Left ventricle myocardium inferior (tissue), 1 donor: ENCODE measurements around the gene PRCP. TPM values are rescaled to one million over a fixed set of nuclear protein-coding genes. Genes with fewer than 3 reads are reported as not detected.
"Not testable (repeated sequence)": the region's sequence is repeated elsewhere in the genome, so short reads cannot be mapped to it uniquely, and the experiment has no call there.

Experiments used
- DNase-seq: peaks from one replicate; pipeline ENCODE4 v3.0.0-alpha.2; 2020
- H3K27ac ChIP-seq: fragments of 200-600 bp; replicated peaks from 2 replicates; pipeline ENCODE4 v1.8.0; 2021
- H3K27me3 ChIP-seq: fragments of 200-600 bp; 2 replicates; pipeline ENCODE4 v1.8.0; 2021; ENCODE audit warnings: low read depth
- H3K36me3 ChIP-seq: fragments of 200-600 bp; 2 replicates; pipeline ENCODE4 v1.8.0; 2021
- H3K4me1 ChIP-seq: fragments of 200-600 bp; 2 replicates; pipeline ENCODE4 v1.8.0; 2021
- H3K4me3 ChIP-seq: fragments of 200-600 bp; 2 replicates; pipeline ENCODE4 v1.8.0; 2021; ENCODE audit warnings: mild to moderate bottlenecking, moderate library complexity
- H3K9me3 ChIP-seq: fragments of 200-600 bp; replicated peaks from 2 replicates; pipeline ENCODE4 v1.8.0; 2021
- intact Hi-C: fragments of 100-400 bp; cut with micrococcal nuclease; formaldehyde crosslinking; loops from one replicate; pipeline ENCODE4 v1.11.0; 2022
- long read RNA-seq: library from polyadenylated mRNA; unstranded; transcript quantifications from one replicate; pipeline ENCODE4 v2.0.0, GENCODE V29; 2021
- total RNA-seq: library from RNA; stranded (reverse); fragmentation: NEBNext Ultra II Directional; extraction: Animal tissue kit (Norgen Biotek cat#: 25700); gene quantifications from one replicate; pipeline ENCODE4 v1.2.1, GENCODE V29; 2021
- TF ChIP-seq, protein P1 (sequence below): fragments of 200-600 bp; IDR thresholded peaks from 2 replicates; pipeline ENCODE4 v1.8.0; 2021; ENCODE audit warnings: antibody characterized with exemption, mild to moderate bottlenecking, borderline replicate concordance
- donor health status: DM: no; HTN: yes; CAD: no; lungs with severe emphysema.

PRCP gene
- total RNA-seq, result 40.2 TPM
- long read RNA-seq, full-length matches to known transcripts, result 48 of 51 reads
- long read RNA-seq, partial matches to known transcripts, result 1 of 51 reads
- long read RNA-seq, other reads (novel, unspliced or antisense), result 2 of 51 reads

DNA sequence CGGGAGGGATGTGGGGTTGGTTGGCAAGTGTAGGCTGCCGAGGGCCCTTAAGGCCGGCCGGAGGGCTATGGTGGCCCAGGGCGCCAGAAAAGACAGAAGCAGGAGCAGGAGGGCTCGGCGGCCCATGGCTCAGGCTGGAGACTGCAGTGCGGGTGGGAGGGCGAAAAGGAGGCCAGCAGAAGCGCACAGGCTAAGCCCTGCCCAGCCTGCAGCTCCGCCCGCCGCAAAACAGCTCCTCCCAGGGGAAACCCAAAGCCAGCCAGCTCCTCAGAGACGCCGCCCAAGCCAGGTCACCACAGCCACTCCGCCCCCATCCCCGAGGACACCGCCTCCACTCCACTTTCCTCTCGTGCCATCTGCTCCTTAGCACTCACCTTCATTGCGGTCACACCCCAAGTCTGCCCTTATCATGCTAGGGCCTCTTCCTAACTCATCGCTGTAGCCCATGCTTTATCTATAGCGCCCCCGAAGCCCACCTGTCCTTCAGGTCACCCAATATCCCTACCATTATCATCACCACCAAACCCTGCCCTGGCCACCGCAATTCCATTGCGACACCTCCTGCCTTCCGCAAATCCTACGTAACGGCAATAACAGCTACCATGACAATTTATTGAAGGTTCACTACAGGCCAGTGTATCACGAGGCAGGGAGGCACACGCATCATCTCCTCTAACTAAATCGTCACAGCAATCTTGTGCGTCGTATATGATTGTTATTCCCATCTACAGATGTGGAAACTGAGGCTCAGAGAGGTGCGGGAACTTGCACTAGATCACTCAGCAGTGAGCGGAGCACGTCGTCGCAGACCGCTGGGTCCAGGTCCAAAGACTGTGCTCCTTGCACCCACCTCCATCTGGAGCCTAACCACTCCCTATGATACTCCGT is at the start of gene PRCP:
TSS of gene PRCP (minus strand) at position 154 of the 888 bp plus-strand sequence. CDS start at position 126, 28 bp downstream.
- H3K27me3 ChIP-seq, result no peaks in the 10 kb centered on the region
- peaks cover 48% of the 10 kb centered on the region for H3K4me1 ChIP-seq
- TF ChIP-seq, protein P1, sequence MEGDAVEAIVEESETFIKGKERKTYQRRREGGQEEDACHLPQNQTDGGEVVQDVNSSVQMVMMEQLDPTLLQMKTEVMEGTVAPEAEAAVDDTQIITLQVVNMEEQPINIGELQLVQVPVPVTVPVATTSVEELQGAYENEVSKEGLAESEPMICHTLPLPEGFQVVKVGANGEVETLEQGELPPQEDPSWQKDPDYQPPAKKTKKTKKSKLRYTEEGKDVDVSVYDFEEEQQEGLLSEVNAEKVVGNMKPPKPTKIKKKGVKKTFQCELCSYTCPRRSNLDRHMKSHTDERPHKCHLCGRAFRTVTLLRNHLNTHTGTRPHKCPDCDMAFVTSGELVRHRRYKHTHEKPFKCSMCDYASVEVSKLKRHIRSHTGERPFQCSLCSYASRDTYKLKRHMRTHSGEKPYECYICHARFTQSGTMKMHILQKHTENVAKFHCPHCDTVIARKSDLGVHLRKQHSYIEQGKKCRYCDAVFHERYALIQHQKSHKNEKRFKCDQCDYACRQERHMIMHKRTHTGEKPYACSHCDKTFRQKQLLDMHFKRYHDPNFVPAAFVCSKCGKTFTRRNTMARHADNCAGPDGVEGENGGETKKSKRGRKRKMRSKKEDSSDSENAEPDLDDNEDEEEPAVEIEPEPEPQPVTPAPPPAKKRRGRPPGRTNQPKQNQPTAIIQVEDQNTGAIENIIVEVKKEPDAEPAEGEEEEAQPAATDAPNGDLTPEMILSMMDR, result peak; percentile 24
- H3K36me3 ChIP-seq, result no peaks in the 10 kb centered on the region
- H3K27ac ChIP-seq, result peak within 1 kb of the TSS; percentile 91
- intact Hi-C loops, result loop anchor here (5.0 to 10.0 kb wide), 3 partner anchors 257 to 354 kb away; partner anchors contain the start of genes ANKRD42 and PCF11
- peak within 1 kb of the TSS; percentile 82 for H3K4me3 ChIP-seq
- peak; percentile 92 for DNase-seq
- no peaks in the 10 kb centered on the region for H3K9me3 ChIP-seq

DNA sequence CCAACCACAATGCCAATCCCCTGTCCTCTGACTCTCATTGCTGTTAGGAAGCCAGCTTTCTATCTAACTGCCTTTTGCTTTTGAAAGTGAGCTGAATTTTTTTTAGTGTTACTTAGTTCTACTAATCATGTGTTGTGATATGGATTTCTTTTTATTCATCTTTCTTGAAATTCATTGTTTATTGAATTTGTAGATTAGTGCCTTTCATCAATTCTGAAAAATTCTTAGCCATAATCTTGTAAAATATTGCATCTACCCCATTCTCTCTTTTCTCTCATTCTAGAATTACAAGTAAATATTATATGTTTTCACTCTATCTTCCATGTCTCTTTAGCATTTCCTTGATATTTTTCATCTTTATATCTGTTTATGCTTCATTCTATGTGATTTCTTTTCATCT is 49.1 kb upstream of the PRCP start:
- no peak for DNase-seq
- TF ChIP-seq, protein P1, result no peak
- Histone ChIP-seq H3K4me1 (no peaks in the 10 kb centered on the region), H3K4me3 (no peak overlapping the region), H3K27ac (no peak overlapping the region), H3K9me3 (peaks cover 28% of the 10 kb centered on the region), H3K27me3 (no peaks in the 10 kb centered on the region), H3K36me3 (no peaks in the 10 kb centered on the region)
- intact Hi-C loops, result no loop called here

DNA sequence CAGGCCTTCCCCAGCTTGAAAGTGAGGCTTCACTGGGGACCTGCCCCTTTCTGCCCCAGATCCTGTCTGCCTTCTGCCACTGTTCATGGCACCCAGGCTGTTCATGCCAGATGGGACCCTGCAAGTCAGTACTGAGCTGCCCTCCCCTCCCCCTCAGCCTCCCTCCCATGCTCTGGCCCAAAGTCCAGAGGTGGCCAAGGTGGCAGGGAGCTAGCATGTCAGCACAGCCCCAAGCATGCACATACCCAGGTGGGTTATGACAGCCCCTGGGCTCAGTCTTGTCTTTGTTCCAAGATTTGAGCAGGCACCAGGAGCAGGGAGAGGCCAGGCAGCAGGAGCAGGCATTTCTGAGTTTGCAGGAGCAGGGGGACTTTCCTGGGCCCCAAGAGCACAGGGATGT is 45.5 kb upstream of the PRCP start:
- no peak overlapping the region for H3K4me3 ChIP-seq
- no peaks in the 10 kb centered on the region for H3K27me3 ChIP-seq
- H3K4me1 ChIP-seq, result no peaks in the 10 kb centered on the region
- intact Hi-C loops, result no loop called here
- H3K9me3 ChIP-seq, result peaks cover 14% of the 10 kb centered on the region
- no peak for DNase-seq
- TF ChIP-seq, protein P1, result no peak
- H3K27ac ChIP-seq, result no peak overlapping the region
- H3K36me3 ChIP-seq, result no peaks in the 10 kb centered on the region

DNA sequence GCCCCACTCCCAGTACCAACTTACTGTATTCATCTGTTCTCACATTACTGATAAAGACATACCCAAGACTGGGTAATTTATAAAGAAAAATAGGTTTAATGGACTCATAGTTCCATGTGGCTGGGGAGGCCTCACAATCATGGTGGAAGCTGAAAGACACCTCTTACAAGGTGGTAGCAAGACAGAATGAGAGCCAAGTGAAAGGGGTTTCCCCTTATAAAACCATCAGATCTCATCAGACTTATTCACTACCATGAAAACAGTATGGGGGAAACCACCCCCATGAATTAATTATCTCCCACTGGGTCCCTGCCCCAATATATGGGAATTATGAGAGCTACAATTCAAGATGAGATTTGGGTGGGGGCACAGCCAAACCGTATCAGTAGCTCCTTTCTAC is 44.8 kb upstream of the PRCP start:
- H3K27me3 ChIP-seq, H3K27ac ChIP-seq, intact Hi-C loops, H3K36me3 ChIP-seq, DNase-seq, H3K9me3 ChIP-seq, H3K4me3 ChIP-seq, H3K4me1 ChIP-seq: not testable (repeated sequence)

DNA sequence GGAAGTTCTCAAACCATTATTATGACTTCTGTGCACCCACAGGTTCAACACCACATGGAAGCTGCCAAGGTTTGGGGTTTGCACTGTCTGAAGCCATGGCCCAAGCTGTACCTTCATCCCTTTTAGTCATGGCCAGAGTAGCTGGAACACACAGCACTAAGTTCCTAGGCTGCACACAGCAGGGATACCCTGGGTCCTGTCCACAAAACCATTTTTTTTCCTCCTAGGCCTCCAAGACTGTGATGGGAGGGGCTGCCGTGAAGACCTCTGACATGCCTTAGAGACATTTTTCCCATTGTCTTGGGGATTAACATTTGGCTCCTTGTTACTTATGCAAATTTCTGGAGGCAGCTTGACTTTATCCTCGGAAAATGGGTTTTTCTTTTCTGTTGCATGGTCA is 44.0 kb upstream of the PRCP start:
- Histone ChIP-seq H3K9me3 (peaks cover under 1% of the 10 kb centered on the region), H3K36me3 (no peaks in the 10 kb centered on the region), H3K27me3 (no peaks in the 10 kb centered on the region), H3K4me1 (no peaks in the 10 kb centered on the region), H3K4me3 (no peak overlapping the region), H3K27ac (no peak overlapping the region)
- intact Hi-C loops, result no loop called here
- DNase-seq, result no peak
- TF ChIP-seq, protein P1, result no peak

DNA sequence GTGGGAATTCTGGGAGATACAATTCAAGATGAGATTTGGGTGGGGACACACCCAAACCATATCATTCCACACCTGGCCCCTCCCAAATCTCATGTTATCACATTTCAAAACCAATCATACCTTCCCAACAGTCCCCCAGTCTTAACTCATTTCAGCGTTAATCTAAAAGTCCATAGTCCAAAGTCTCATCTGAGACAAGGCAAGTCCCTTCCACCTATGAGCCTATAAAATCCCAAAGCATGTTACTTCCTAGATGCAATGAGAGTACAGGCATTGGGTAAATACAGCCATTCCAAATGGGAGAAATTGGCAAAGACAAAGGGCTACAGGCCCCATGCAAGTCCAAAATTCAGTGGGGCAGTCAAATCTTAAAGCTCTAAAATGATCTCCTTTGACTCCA is 43.2 kb upstream of the PRCP start:
- DNase-seq, H3K36me3 ChIP-seq, H3K4me1 ChIP-seq, H3K4me3 ChIP-seq, H3K27me3 ChIP-seq, intact Hi-C loops, H3K27ac ChIP-seq, H3K9me3 ChIP-seq: not testable (repeated sequence)
